Measurements from ENCODE around the gene PPP1R14B.

Gene PPP1R14B

GRCh38 chr11:64268025-64268892 lies 21.5 kb upstream of the PPP1R14B start:
- peak in 1 of 2 experiments; percentile 57 for DNase-seq (ENCODE audit: low read depth in 1 of 2, low spot score in 1 of 2)
- Histone ChIP-seq H3K27me3 (ENCODE audit: insufficient read depth, poor library complexity, severe bottlenecking) (no peaks in the 10 kb centered on the region), H3K4me3 (replicated peaks; ENCODE audit: insufficient read depth, low read length) (peak overlapping the region; percentile 61), H3K27ac (replicated peaks) (peak overlapping the region; percentile 91)
- TF ChIP-seq SPI1 (IDR thresholded peaks at IDR 0.05; ENCODE audit: borderline replicate concordance, low read depth) (peak; percentile 8; the same call in 1 of the 2 replicates), REST (IDR thresholded peaks at IDR 0.05; ENCODE audit: insufficient replicate concordance, low read depth) (peak; percentile 30), CTCF (IDR thresholded peaks at IDR 0.05; ENCODE audit: insufficient read depth, low read length) (no peak), POLR2AphosphoS5 (IDR thresholded peaks at IDR 0.05; ENCODE audit: low read depth) (peak; percentile 37), GABPA (IDR thresholded peaks at IDR 0.05; ENCODE audit: low read depth) (no peak)

- Histone ChIP-seq H3K27me3 (ENCODE audit: insufficient read depth, poor library complexity, severe bottlenecking) (no peaks in the 10 kb centered on the region), H3K27ac (replicated peaks) (peak overlapping the region; percentile 91), H3K4me3 (replicated peaks; ENCODE audit: insufficient read depth, low read length) (no peak overlapping the region)
- no peak for DNase-seq (ENCODE audit: low read depth in 1 of 2, low spot score in 1 of 2)
- TF ChIP-seq SPI1 (IDR thresholded peaks at IDR 0.05; ENCODE audit: borderline replicate concordance, low read depth) (no peak), CTCF (IDR thresholded peaks at IDR 0.05; ENCODE audit: insufficient read depth, low read length) (no peak), REST (IDR thresholded peaks at IDR 0.05; ENCODE audit: insufficient replicate concordance, low read depth) (no peak), POLR2AphosphoS5 (IDR thresholded peaks at IDR 0.05; ENCODE audit: low read depth) (no peak)
Measured at GRCh38 chr11:64267207-64267945, 20.6 kb upstream of the PPP1R14B start.

GRCh38 chr11:64266339-64266738 lies 19.6 kb upstream of the PPP1R14B start:
- Histone ChIP-seq H3K4me3 (replicated peaks; ENCODE audit: insufficient read depth, low read length) (no peak overlapping the region), H3K27me3 (ENCODE audit: insufficient read depth, poor library complexity, severe bottlenecking) (no peaks in the 10 kb centered on the region), H3K27ac (replicated peaks) (no peak overlapping the region)
- DNase-seq (ENCODE audit: low read depth in 1 of 2, low spot score in 1 of 2), result no peak
- TF ChIP-seq CTCF (IDR thresholded peaks at IDR 0.05; ENCODE audit: insufficient read depth, low read length) (no peak), POLR2AphosphoS5 (IDR thresholded peaks at IDR 0.05; ENCODE audit: low read depth) (no peak), SPI1 (IDR thresholded peaks at IDR 0.05; ENCODE audit: borderline replicate concordance, low read depth) (no peak), GABPA (IDR thresholded peaks at IDR 0.05; ENCODE audit: low read depth) (no peak), REST (IDR thresholded peaks at IDR 0.05; ENCODE audit: insufficient replicate concordance, low read depth) (no peak)
